PFSK-1 (cell line): Measurements from ENCODE around the gene SRRM1.

Source experiments
- FOXP2 ChIP-seq: optimal IDR thresholded peaks from 2 replicates; pipeline ENCODE3; 2011; ENCODE audit warnings: borderline replicate concordance, control low read depth, inconsistent platforms; ENCODE audit not compliant: insufficient read depth; ENCODE audit errors: extremely low read length, extremely low read depth
- POLR2AphosphoS5 ChIP-seq: IDR thresholded peaks from 2 replicates; pipeline ENCODE4 v1.6.1; 2012; ENCODE audit warnings: low read depth, mild to moderate bottlenecking, control low read depth, low read length, moderate library complexity
- REST ChIP-seq, 2 experiments: IDR thresholded peaks; 2 replicates each; pipeline versions ENCODE4 v1.6.1 to v1.8.0; 2011 to 2012; ENCODE audit warnings: low read depth in 2 of 2, low read length in 2 of 2, control low read depth in 1 of 2, inconsistent platforms in 1 of 2, mild to moderate bottlenecking in 1 of 2, moderate library complexity in 1 of 2; ENCODE audit not compliant: insufficient read depth in 1 of 2
- SIN3A ChIP-seq: IDR thresholded peaks from 2 replicates; pipeline ENCODE4 v1.6.1; 2012; ENCODE audit warnings: mild to moderate bottlenecking, low read length, moderate library complexity, borderline replicate concordance; ENCODE audit not compliant: insufficient read depth
- TAF1 ChIP-seq: IDR thresholded peaks from 2 replicates; pipeline ENCODE4 v1.6.1; 2012; ENCODE audit warnings: low read length, control low read depth, borderline replicate concordance; ENCODE audit not compliant: insufficient read depth

GRCh38 chr1:24652382-24652781 lies 9.3 kb downstream of the SRRM1 start:
- no peak for TF ChIP-seq SIN3A
- no peak for TF ChIP-seq TAF1
- TF ChIP-seq REST (IDR thresholded peaks at IDR 0.05; ENCODE audit: insufficient read depth in 1 of 2, low read depth in 2 of 2, low read length in 2 of 2): no peak
- TF ChIP-seq POLR2AphosphoS5: no peak
- TF ChIP-seq FOXP2: no peak
